ENCODE data around the gene ERO1B. TPM values are rescaled to one million over a fixed set of nuclear protein-coding genes. Genes with fewer than 3 reads are reported as not detected.
A peak's percentile ranks its signal among the peaks of the same experiment; 100 is the strongest.
"Not testable (repeated sequence)": the region's sequence is repeated elsewhere in the genome, so short reads cannot be mapped to it uniquely, and the experiment has no call there.

The ERO1B gene, protein sequence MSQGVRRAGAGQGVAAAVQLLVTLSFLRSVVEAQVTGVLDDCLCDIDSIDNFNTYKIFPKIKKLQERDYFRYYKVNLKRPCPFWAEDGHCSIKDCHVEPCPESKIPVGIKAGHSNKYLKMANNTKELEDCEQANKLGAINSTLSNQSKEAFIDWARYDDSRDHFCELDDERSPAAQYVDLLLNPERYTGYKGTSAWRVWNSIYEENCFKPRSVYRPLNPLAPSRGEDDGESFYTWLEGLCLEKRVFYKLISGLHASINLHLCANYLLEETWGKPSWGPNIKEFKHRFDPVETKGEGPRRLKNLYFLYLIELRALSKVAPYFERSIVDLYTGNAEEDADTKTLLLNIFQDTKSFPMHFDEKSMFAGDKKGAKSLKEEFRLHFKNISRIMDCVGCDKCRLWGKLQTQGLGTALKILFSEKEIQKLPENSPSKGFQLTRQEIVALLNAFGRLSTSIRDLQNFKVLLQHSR
- total RNA-seq, result 3.2 and 3.3 TPM in 2 replicates

DNA sequence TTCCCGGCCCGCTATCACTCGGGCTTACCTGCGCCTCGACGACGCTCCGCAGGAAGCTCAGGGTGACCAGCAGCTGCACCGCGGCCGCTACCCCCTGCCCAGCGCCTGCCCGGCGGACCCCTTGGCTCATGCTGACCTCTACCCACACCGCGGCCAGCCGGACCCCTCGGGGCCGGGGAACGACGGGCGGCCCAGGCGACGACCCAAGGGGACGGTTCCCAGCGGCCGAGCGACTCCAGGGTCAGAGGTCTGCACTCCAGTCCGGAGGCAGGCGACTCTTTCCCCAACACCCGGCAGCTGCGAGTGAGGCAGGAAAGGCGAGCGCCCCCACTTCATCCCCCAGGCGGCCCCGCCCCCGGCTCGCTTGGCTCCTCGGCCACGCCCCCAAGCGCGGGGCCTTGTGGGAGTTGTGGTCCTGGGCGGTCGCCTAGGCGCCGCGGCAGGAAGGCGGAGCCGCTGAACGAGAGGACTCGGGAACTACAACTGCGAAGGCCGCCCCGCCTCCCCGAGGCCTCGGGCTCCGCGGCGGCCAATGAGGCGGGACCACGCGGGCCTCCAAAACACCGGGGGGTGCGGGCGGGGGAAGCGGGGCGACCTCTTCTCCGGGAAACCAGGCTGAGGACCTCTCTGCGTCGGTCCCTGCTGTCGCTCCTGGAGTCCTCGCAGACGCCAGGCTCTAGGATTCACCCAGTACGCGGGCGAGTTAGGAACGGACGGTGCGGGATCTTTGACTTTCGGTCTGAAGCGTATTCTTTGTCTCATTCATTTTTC is at the start of gene ERO1B:
Gene ERO1B (minus strand): TSS at position 305 of the 771 bp plus-strand sequence. CDS start 175 bp downstream, at position 130.
- peak; percentile 93 to 95 for DNase-seq (ENCODE audit: low read depth in 2 of 2)

DNA sequence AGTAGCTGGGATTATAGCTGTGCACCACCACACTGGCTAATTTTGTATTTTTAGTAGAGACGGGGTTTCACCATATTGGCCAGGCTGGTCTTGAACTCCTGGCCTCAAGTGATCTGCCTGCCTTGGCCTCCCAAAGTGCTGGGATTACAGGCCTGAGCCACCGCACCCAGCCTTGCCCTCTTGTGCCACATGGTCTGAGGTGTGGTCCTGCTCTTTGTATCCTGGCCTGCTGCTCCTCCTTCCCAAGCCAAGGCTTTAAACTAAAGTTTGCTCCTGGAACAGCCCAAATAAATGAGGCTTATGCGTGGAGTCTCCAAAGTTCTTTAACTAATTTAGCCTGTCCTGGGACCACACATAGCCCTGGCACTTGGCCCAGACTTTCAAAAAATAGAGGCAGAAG is 49.7 kb upstream of the ERO1B start:
- not testable (repeated sequence) for DNase-seq (ENCODE audit: low read depth in 2 of 2)

DNA sequence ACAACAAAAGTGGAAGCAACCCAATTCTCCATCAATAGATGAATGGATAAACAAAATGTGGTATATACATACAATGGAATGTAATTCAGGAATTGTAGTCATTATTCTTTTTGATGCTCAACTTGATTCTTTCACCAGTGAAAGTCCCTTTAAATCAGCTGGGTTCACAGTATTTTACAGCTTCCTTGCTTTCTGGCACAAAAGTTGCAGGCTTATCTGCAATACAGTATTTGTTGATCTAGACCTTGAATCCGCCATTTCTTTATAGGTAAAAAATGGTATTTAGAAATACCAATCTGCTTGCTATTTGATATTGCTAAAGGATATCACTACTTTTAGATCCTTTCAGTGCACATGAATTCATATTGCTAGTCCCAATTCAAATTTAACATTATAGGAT is 44.7 kb upstream of the ERO1B start:
- DNase-seq (ENCODE audit: low read depth in 2 of 2), result no peak

DNA sequence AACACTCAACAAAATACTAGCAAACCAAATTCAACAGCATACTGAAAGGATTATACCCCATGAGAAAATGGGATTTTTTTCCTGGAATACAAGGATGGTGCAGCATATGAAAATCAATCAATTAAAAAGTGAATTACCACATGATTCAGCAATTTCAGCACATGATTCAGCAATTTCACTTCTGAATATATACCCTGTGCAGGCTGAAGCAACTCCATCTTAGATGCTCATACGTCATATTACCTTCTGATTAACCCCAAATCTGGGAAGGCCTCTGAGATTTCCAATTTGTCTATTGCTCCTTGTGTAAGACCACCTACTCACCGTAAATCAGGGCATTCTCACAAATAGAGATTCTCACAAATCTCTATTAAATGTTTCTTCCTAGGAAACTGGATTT is 43.8 kb upstream of the ERO1B start:
- no peak for DNase-seq (ENCODE audit: low read depth in 2 of 2)

DNA sequence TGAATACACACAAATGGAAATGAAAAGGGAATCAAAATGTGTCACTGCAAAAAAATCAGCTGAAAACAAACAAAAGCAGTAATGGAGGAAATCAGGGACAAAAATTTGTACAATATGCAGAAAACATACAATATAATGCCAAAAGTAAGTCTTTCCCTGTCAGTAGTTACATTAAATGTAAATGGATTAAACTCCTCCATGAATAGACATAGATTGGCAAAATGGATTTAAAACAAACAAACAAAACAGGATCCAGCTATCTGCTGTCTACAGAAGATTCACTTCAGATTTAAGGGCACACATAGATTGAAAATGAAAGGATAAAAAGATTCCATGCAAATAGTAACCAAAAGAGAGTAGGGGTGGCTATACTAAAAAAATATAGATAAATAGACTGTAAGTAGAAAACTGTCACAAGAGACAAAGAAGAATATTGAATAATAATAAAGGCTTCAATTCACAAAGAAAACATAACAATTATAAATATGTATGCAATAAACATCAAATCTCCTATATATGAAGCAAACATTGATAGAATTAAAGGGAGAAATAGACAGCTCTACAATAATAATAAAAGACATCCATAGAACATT is 42.2 kb upstream of the ERO1B start:
- DNase-seq (ENCODE audit: low read depth in 2 of 2), result no peak

DNA sequence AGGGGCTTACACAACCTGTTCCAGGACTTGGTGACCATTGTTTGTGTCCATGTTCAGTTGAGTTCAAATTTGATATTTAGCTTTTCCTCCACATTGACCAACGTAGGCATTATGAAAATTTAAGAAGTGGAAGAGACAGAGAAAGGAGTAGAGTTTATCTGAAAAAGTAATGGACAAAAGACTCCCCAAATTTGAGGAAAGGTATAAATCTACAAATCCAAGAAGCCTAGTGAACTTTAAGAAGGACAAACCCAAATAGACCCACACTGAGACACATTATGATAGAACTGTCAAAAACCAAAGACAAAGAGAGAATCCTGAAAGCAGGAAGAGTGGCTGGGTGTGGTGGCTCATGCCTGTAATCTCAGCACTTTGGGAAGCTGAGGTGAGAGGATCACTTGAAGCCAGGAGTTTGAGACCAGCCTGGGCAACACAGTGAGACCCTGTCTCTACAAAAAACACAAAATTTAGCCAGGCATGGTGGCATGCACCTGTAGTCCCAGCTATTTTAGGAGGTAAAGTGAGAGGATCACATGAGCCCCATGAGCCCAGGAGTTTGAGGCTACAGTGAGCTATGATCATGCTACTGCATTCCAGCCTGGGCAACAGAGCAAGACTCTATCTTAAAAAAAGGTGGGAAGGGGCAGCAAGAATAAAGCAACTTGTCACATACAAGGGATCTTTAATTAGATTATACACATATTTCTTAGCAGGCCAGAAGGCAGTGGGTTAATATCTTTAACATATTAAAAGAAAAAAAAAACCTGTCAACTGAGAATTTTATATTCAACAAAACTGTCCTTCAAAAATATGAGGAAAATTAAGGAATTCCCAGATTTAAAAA is 41.0 kb upstream of the ERO1B start:
- DNase-seq (ENCODE audit: low read depth in 2 of 2), result no peak

DNA sequence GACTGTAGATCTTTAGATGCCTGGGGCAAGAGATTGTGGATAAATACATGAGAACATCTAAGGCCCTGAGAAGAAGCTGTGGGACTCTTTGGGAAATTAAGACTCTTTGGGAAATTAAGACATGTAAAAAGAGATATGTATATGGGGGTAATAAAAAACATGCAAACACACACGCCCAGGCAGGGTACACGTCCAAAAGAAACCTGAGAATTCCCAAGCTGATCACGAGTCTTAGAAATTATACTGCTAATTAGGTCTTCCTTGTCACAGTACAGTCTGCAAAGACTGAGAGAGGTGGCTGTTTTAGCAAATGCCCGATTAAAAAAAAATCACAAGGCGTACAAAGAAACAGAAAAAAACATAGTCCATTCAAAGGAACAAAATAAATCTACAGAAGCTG is 39.3 kb upstream of the ERO1B start:
- no peak for DNase-seq (ENCODE audit: low read depth in 2 of 2)

DNA sequence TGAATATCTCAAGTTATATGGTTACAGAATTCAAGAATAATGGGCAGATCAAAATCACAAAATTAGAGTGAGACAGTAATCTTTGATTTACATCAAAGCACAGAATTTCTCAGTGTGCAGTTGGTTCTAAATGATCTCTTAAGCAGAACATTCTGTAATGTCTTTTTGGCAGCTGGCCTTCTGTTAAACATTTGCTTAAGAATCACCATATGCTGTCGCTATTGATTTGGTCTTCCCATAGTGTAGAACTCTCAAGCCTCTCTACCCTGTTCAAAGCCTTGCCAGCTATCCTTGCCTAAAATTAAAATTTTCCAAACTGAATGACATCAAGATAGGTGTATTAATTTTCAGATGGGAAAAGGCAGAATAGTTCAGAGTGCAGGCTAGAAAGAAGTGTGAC is 38.9 kb upstream of the ERO1B start:
- DNase-seq (ENCODE audit: low read depth in 2 of 2), result no peak

DNA sequence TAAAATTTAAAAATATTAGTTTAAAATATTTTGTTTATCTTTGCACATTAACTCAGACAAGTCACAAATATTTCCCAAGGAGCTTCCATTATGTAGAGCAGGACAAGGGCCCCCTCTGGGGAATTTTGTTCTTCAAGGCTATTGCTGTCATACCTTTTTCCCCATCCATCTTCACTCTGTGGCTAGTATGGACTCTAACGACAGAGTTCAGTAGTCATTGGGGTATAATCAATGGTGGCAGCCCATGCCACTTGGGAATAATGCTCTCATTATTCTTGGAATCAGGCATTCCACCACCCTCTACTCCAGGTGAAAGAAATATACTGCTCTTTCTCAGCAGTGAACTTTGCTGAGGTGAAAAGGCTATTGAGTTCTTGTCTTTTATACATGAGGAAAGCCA is 38.5 kb upstream of the ERO1B start:
- DNase-seq (ENCODE audit: low read depth in 2 of 2), result no peak

DNA sequence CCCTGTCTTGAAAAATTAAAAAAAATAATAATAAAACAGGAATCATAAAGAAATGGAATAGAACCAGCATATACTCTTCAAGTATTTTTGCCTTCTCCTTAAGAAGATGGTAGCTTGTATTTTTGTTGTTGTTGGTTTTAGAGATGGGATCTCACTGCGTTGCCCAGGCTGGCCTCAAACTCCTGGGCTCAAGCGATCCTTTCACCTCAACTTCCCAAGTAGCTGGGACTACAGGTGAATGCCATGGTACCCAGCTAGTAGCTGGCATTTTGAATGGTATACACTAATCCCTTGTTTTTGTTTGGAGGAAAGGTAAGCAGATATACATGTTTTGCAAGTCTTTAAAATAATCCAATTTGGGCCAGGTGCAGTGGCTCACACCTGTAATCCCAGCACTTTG is 34.7 kb upstream of the ERO1B start:
- no peak for DNase-seq (ENCODE audit: low read depth in 2 of 2)

DNA sequence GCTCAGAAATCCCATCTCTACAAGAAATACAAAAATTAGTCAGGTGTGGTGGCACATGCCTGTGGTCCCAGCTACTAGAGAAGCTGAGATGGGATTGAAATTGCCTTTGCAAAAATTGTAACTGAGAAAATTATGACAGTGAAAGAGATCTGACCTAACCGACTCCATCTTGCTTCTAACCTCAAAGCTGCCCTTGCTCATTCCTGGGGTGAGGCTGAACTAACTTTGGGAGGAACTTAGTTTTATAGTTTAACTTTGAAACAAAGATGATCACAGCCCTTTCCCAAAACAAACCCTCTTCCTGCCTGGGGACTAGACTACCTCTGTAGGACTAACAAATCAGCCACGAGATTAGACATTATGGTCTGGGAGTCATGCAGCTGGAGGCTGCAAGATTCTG is 33.8 kb upstream of the ERO1B start:
- no peak for DNase-seq (ENCODE audit: low read depth in 2 of 2)

DNA sequence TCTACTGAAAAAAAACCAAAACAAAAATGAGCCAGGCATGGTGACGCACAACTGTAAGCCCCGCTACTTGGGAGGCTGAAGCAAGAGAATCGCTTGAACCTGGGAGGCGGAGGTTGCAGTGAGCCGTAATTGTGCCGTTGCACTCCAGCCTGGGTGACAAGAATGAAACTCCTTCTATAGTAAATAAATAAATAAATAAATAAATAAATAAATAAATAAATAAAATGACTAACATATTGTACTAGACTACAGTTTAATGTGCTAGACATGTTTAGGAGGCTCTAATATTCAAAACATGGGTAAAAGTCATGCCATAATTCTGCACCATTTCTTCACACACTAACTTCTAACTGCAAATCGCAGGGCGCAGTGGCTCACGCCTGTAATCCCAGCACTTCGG is 33.3 kb upstream of the ERO1B start:
- DNase-seq (ENCODE audit: low read depth in 2 of 2), result no peak

DNA sequence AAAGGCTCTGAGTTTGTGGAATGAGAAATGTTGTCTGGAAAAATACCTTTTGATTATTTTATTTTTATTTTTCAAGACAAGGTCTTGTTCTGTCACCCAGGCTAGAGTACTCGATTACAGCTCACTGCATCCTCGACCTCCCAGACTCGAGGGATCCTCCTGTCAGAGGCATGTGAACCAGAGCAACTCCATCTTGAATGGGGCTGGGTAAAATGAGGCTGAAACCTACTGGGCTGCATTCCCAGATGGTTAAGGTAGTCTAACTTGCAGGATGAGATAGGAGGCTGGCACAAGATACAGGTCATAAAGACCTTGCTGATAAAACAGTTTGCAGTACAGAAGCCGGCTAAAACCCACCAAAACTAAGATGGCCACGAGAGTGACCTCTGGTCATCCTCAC is 32.3 kb upstream of the ERO1B start:
- not testable (repeated sequence) for DNase-seq (ENCODE audit: low read depth in 2 of 2)

DNA sequence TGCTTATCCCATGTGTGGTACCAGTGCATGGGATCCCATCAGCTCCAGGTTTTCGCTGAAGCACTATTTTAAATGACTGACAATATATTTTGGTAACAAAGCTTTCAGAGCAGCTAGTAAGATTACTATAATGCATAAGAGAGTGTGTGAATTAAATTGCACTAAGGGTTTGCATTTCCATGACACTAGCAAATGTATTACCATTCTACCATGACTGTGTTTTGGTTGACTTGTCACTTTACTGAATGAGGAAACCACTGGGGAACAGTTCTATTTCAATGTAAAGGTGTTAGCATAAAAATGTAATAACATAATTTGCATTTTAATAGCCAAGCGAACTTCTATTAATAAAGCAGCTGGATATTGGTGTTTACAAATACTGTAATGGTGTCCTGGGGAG is 31.7 kb upstream of the ERO1B start:
- DNase-seq (ENCODE audit: low read depth in 2 of 2), result no peak

DNA sequence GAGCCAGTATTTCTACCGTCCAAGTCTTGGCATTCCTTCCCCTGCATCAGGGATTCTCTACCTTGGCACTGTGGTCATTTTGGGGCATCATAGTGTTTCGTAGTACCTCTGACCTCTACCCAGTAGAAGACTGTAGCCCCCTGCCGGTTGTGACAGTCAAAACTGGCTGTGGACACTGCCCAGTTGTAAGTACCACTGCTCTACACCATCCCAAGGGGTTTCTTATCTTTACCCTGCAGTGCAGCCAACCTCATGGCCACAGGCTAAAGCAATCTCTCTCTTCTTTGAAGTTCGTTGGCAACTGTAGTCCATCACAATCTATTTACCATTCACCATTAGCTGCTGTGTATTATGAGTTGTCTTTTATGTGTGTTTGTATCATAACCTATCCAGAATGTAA is 29.3 kb upstream of the ERO1B start:
- no peak for DNase-seq (ENCODE audit: low read depth in 2 of 2)

DNA sequence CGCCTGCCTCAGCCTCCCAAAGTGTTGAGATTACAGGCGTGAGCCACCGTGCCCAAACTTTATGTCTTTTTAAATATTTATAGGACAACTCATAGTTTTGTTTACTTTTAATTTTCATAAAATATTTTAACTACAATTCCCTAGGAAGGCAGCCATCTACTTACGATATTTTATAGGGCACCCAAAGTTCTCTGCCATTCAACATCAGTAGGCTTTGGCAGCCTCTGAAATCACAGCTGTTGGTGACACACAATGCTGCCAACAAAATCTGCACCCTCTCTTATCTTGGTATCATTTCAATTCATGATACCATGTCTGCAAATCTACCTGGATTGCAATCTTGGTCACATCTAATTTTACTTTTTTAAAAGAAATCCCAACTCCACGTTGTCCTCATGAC is 27.1 kb upstream of the ERO1B start:
- DNase-seq (ENCODE audit: low read depth in 2 of 2), result no peak

DNA sequence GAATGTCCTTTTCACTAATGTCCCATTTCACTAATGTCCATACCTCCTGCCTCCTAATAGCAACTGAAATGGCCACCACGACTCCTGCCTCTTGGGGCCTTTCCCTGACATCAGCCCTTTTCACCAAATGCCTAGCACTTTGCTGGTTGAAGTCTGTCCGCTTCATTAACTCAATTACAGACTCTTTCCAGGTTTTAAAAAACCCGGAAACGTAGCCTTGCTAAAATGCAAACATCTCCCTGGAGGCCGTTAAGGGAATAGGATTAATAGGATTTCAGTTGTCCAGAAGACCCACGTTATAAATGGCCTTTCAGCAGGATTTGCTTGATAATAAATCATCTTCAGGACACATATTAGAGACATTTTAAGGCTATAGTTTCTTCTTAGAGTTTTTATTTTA is 25.7 kb upstream of the ERO1B start:
- DNase-seq (ENCODE audit: low read depth in 2 of 2), result no peak

DNA sequence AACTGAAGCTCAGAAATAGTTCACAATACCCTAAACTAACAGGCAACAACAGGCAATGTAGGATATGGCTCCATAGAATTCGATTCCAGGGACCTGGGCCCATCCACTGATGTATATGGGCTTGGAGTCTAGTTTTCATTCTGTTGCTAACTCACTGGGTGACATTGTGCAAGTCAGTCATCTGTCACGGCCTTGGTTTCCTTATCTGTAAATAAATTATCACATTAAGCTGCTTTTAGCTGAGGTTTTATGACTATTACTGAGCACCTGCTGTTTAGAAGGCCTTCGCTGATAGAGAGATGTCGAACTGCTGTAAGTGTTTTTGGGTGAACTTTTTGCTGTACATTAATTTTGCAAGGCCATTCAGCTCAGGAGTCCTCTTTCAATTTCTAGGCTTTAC is 22.9 kb upstream of the ERO1B start:
- DNase-seq (ENCODE audit: low read depth in 2 of 2), result no peak

DNA sequence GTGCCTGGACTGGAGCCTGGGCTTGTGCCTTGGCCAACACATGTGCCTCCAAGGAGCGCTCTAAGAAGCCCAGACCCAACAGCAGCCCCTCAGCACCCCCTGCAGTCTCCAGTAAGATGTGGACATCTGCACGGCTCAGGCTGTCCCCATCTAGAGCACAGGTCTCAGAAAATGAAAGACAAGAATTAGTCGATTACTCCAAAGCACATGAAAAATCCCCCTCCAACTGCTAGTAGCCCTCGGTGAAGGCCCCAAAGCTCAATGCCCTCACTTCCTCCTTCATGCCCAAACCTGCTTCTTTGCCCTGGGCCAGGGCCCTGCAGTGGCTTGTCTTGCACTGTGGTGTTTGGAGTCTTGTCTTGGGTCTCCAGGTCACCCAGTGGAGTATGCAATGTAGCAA is 21.9 kb upstream of the ERO1B start:
- no peak for DNase-seq (ENCODE audit: low read depth in 2 of 2)

DNA sequence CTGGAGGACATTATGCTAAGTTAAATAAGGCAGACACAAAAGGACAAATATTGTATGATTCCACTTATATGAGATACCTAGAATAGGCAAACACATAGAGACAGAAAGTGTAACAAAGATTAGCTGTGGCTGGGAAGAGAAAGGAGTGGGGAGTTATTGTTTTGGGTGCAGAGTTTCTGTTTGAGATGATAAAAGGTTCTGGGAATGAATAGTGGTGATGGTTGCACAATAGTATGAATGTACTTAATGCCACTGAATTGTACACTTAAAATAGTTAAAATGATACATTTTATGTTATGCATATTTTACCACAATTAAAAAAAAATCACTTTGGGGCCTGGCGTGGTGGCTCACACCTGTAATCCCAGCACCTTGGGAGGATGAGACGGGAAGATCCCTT is 21.2 kb upstream of the ERO1B start:
- no peak for DNase-seq (ENCODE audit: low read depth in 2 of 2)

DNA sequence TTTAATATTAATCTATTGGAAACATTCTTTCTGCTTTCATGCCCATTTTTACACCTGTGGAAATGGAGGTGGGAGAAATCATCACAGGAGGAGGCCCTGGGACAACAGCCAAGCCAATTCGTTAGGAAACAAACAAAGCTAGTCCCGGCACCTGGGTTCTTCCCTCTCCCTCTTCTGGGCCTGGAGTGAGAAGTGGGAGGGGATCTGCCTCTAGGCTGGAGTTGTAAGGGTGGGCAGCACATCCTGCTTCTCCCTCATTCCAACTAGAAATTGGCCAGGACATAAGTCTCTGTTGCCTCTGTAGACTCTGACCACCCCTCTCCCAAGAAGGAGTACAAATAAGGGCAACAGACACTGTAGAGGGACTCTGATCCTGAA is 20.2 kb upstream of the ERO1B start:
- no peak for DNase-seq (ENCODE audit: low read depth in 2 of 2)
